Central memory CD8-positive, alpha-beta T cell (primary cell): Measurements from ENCODE around the gene RTRAF.

Source experiments
- ATAC-seq: fragments of 150-1000 bp; cut with Tn5 transposase; replicated peaks from 2 replicates; pipeline ENCODE4 v1.10.0; 2022; ENCODE audit warnings: mild to moderate bottlenecking, moderate FRiP score, moderate number of reproducible peaks; ENCODE audit not compliant: poor library complexity, severe bottlenecking; ENCODE audit errors: extremely low read depth
- DNase-seq, 2 donors: peaks; one replicate each; pipeline ENCODE4 v3.0.0; 2021; ENCODE audit warnings: low spot score in 2 of 2
- H3K27ac Mint-ChIP-seq: one replicate; pipeline ENCODE4 v1.8.0; 2022; ENCODE audit warnings: low read depth, mild to moderate bottlenecking, moderate library complexity, mixed read lengths
- H3K27me3 Mint-ChIP-seq: one replicate; pipeline ENCODE4 v1.8.0; 2022; ENCODE audit warnings: mixed read lengths
- H3K36me3 Mint-ChIP-seq: one replicate; pipeline ENCODE4 v1.8.0; 2022; ENCODE audit warnings: mild to moderate bottlenecking, moderate library complexity, mixed read lengths; ENCODE audit not compliant: insufficient read depth
- H3K4me1 Mint-ChIP-seq: one replicate; pipeline ENCODE4 v1.8.0; 2022; ENCODE audit warnings: mixed read lengths
- H3K4me3 Mint-ChIP-seq: one replicate; pipeline ENCODE4 v1.8.0; 2022; ENCODE audit warnings: mild to moderate bottlenecking, moderate library complexity, mixed read lengths
- H3K9me3 Mint-ChIP-seq: one replicate; pipeline ENCODE4 v1.8.0; 2022; ENCODE audit warnings: mixed read lengths

The RTRAF gene

DNA sequence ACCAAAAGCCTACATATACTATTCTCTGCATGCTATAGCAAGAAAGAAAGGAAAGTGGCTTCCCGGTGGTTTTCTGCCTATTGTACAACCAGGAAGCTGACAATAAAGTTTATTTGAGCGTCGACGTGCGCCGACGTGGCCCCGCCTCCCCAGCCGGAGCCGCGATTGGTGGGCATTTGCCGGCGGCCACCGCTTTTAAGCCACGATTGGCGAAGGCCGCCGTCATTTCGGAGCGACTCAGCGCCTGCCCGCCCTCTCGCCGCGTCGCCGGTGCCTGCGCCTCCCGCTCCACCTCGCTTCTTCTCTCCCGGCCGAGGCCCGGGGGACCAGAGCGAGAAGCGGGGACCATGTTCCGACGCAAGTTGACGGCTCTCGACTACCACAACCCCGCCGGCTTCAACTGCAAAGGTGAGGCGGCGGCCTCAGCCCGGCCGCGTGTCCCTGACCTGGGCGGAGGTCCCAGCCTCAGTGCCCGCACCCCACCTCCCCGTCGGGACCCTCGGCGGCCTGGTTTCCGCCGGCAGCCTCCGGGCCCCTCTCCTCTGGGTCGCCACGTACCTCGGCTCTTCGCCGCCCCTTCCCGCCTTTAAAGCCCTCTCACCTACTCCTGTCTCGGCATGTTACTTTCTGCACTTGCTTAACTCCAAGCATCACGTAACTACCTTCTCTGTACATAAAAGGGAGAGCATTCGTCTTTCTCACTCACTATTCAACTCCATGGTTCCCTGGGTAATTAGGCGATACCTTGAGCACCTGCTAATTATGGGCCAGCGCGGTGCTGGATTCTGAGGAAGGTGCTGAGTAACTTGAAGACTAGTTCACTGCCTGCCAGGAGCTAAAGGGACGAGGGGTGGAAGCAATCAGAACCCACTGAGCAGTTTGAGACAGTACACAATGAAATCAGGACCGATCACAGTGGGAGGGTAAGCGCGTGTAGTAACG is at the start of gene RTRAF:
TSS of gene RTRAF (plus strand) at position 254 of the 942 bp plus-strand sequence. CDS start at position 348, 94 bp downstream.
- Mint-ChIP-seq H3K9me3 (no peaks in the 10 kb centered on the region), H3K36me3 (peaks cover 24% of the 10 kb centered on the region), H3K27me3 (no peaks in the 10 kb centered on the region), H3K4me1 (peaks cover 30% of the 10 kb centered on the region), H3K27ac (peak within 1 kb of the TSS; percentile 85), H3K4me3 (peak within 1 kb of the TSS; percentile 94)
- DNase-seq, result peak; percentile 82 to 86
- ATAC-seq, result peak; percentile 93

DNA sequence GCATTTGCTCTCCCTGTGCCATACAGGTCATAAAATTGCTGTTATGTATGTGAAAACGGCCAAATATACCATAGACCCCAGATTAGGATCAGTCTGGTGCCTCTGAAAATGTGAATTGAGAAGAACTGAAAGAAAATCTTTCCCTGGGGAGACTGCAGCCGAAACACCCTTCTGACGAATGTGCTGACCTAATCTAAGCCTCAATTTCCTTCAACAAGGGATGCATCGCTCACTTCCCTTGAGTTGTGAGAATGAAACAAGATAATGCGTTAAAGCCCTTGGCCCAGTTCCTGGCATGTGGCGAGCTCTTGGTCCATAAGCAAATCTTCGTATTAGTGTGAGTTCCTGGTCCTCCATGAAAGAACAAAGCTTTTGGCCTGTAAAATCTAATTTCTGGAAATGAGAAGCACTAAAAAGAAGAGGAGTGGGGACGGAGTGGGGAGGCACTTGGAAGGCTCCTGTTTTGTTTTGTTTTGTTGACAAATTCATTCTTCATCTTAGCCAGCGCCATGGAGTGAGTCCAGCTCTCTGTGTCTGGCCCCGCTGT is 49.5 kb upstream of the RTRAF start:
- ATAC-seq (no peak), DNase-seq (no peak)
- Mint-ChIP-seq H3K27me3 (no peaks in the 10 kb centered on the region), H3K4me3 (no peak overlapping the region), H3K36me3 (peaks cover 7% of the 10 kb centered on the region), H3K27ac (peak overlapping the region; percentile 52), H3K9me3 (no peaks in the 10 kb centered on the region), H3K4me1 (peaks cover 62% of the 10 kb centered on the region)

DNA sequence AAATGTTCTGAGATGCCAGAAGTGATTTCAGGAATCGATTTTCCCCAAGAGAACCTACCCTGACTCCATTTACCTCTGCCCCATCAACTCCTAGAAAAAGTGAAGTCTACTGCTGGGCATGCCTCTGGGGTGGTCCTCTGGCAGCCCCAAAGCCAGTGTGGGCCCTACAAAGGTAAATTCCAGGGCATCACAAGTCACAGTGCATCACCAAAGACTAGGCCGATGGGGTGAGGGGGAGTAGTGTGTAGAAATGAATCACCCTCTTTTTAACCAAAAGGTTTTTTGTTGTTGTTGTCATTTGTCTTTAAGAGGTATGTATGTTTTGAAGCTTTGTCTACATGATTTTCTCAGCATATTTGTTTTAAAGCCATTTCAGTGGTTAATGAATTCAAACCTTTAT is 46.4 kb upstream of the RTRAF start:
- Mint-ChIP-seq H3K9me3 (no peaks in the 10 kb centered on the region), H3K36me3 (peaks cover 10% of the 10 kb centered on the region), H3K27me3 (no peaks in the 10 kb centered on the region), H3K4me3 (no peak overlapping the region), H3K4me1 (peaks cover 71% of the 10 kb centered on the region), H3K27ac (peak overlapping the region; percentile 63)
- DNase-seq, result no peak
- no peak for ATAC-seq

DNA sequence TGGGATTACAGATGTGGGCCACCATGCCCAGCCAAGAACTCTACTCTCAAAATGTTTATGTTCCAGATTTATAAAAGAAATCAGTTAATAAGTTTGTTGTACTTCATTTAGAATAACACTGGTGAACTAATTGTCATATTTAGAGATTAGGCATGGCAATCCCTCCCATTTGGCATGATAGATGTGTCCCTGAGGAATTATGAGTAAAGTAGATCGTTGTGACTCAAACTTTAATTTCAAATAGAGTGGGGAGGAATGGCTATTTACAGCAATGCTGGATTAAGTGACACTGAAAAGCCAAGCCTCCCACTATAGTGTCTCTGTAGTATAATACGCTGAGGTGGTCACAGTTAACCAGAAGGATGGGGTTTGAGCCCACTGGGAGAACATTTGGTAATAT is 39.3 kb upstream of the RTRAF start:
- no peak overlapping the region for H3K4me3 Mint-ChIP-seq
- DNase-seq (no peak), ATAC-seq (no peak)
- peak overlapping the region; percentile 57 for H3K27ac Mint-ChIP-seq
- peaks cover 77% of the 10 kb centered on the region for H3K4me1 Mint-ChIP-seq
- no peaks in the 10 kb centered on the region for H3K27me3 Mint-ChIP-seq
- peaks cover 57% of the 10 kb centered on the region for H3K36me3 Mint-ChIP-seq
- H3K9me3 Mint-ChIP-seq, result no peaks in the 10 kb centered on the region

DNA sequence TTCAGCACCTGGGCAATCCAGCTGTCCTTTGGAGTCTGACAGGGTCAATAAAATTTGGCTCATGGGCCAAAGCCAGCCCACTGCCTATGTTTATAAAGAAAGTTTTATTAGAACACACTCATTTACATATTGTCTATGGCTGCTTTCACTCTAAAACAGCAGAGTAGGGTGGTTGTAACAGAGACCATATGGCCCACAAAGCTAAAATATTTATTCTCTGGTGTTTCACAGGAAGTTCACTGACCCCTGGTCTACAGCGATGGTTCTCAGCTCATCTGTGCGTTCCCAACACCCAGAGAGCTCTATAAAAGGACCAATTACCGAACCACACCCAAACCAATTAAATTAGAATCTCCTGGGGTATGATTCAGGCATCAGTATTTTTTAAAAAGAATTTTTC is 37.7 kb upstream of the RTRAF start:
- H3K27me3 Mint-ChIP-seq, result no peaks in the 10 kb centered on the region
- peaks cover 55% of the 10 kb centered on the region for H3K36me3 Mint-ChIP-seq
- no peak for ATAC-seq
- no peak overlapping the region for H3K4me3 Mint-ChIP-seq
- peaks cover 65% of the 10 kb centered on the region for H3K4me1 Mint-ChIP-seq
- DNase-seq, result no peak
- peak overlapping the region; percentile 62 for H3K27ac Mint-ChIP-seq
- no peaks in the 10 kb centered on the region for H3K9me3 Mint-ChIP-seq

DNA sequence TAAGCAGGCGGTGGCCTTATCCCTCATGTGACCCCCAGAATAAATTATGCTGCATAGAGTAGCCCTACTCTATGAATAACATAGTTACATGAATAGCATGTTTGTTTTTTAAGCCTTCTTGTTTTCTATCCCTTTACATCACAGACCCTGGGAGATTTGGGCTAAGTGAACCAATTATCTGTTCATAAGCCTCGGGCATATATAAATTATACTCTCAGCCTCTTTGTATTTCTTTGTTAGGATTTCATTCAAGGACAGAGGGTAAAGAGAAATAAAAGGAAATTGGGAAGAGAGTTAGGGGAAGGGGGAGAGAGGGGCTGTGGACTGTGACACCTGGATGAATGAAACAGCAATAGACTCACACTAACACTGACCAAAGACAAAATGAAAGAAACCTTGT is 35.3 kb upstream of the RTRAF start:
- H3K4me3 Mint-ChIP-seq, result no peak overlapping the region

DNA sequence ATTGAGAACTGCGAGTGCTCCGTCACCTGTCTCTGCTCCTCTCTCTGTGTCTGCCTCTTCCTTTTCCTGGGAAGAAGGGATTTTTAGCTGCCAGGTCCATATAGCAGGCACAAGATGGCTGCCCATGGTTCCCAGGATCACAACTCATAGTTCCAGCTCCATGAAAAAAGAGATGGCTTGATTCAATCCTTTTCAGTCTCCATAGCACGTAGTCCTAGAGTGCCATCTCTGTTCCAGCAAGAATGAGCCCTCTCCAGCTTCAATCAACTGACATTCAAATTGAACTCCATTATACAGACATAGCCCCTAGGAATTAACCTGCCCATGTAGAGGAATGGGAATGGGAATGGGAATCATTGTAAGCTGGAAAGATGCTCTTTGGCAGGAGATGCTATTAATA is 34.7 kb upstream of the RTRAF start:
- Mint-ChIP-seq H3K4me1 (peaks cover 74% of the 10 kb centered on the region), H3K36me3 (peaks cover 73% of the 10 kb centered on the region), H3K9me3 (peaks cover 15% of the 10 kb centered on the region), H3K27ac (peak overlapping the region; percentile 36), H3K4me3 (no peak overlapping the region), H3K27me3 (no peaks in the 10 kb centered on the region)
- ATAC-seq (no peak), DNase-seq (no peak)

More for the DNA sequence above, 35.3 kb upstream of the RTRAF start:
- peaks cover 71% of the 10 kb centered on the region for H3K36me3 Mint-ChIP-seq
- peaks cover 72% of the 10 kb centered on the region for H3K4me1 Mint-ChIP-seq
- no peak for ATAC-seq
- peaks cover 9% of the 10 kb centered on the region for H3K9me3 Mint-ChIP-seq
- no peaks in the 10 kb centered on the region for H3K27me3 Mint-ChIP-seq
- no peak for DNase-seq
- H3K27ac Mint-ChIP-seq, result peak overlapping the region; percentile 3

DNA sequence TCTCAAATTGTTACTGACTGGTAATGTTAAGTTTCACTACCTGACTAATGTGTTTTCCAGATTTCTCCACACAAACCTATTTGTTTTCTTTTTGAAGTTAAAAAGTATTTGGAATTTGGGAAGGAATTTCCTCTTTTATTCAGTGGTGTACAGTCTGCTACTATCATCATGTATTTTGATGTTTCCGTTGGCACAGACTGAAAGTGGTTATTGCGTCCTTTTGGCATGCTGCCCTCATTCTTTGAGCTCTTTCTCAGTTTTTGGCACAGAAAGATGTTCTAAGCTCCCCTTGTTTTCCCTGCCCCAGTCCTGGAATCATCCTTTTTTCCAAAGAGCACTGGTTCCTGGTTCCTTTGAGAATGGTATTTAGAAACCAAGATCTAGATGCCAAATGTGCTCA is 31.4 kb upstream of the RTRAF start:
- Mint-ChIP-seq H3K36me3 (peaks cover 65% of the 10 kb centered on the region), H3K4me1 (peaks cover 78% of the 10 kb centered on the region), H3K9me3 (peaks cover 21% of the 10 kb centered on the region), H3K4me3 (no peak overlapping the region), H3K27ac (peak overlapping the region; percentile 77), H3K27me3 (no peaks in the 10 kb centered on the region)
- DNase-seq (no peak), ATAC-seq (no peak)

DNA sequence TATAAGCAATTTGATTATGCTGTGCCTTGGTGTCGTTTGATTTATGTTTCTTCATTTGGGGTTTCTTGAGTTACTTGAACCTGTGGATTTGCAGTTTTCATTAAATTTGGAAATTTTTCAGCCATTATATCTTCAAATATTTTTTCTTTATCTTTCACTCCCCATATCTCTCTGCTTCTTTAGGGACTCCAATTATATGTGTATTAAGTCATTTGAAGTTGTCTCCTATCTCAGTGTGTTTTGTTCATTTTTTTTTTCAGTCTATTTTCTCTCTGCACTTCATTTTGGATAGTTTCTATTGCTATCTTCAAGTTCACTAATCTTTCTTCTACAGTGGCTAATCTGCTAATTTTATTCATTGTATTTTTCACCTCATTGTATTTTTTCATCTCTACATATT is 29.4 kb upstream of the RTRAF start:
- DNase-seq, result no peak
- Mint-ChIP-seq H3K27me3 (no peaks in the 10 kb centered on the region), H3K4me1 (peaks cover 73% of the 10 kb centered on the region), H3K9me3 (peaks cover 21% of the 10 kb centered on the region), H3K27ac (peak overlapping the region; percentile 77), H3K4me3 (no peak overlapping the region), H3K36me3 (peaks cover 59% of the 10 kb centered on the region)
- no peak for ATAC-seq

DNA sequence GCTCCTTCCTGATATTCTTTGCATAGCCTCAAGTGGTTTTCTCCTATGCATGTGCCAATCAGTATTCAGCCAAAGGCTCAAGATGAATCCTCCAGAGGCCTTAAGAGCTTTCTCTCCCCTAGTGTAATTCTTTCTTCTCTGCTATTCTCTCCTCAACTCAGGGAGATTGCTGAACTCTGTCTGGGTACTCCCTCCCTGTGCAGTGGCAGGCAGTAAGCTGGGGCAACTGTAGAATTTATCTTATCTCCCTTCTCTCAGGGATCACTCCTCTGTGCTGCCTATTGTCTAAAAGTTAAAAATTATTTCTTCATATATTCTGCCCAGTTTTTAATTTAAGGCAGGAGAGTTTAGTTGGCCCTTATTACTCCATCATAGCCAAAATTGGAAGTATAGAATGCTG is 28.5 kb upstream of the RTRAF start:
- Mint-ChIP-seq H3K4me1 (peaks cover 68% of the 10 kb centered on the region), H3K4me3 (no peak overlapping the region), H3K27ac (peak overlapping the region; percentile 77), H3K36me3 (peaks cover 62% of the 10 kb centered on the region), H3K9me3 (peaks cover 21% of the 10 kb centered on the region), H3K27me3 (no peaks in the 10 kb centered on the region)
- DNase-seq, result no peak
- no peak for ATAC-seq

DNA sequence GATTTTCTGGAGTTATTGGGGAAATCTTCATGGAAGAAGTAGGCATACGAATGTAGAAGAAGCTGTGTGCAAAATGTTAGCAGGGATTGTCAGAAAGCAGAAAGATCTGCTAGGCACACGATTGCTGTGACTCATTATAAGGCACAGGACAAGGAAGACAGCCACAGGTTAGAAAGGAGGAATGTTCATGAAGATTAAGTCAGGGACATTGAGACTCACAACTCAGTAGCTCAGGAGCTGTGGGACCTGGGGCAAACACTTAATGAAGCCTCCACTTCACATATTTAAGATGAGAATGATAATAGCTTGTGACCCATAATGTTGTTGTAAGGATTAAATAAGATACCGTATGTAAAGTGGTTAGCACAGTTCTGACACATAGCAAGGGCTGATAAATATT is 26.6 kb upstream of the RTRAF start:
- no peak overlapping the region for H3K4me3 Mint-ChIP-seq
- H3K9me3 Mint-ChIP-seq, result peaks cover 21% of the 10 kb centered on the region
- ATAC-seq (no peak), DNase-seq (no peak)
- peak overlapping the region; percentile 77 for H3K27ac Mint-ChIP-seq
- H3K4me1 Mint-ChIP-seq, result peaks cover 59% of the 10 kb centered on the region
- H3K27me3 Mint-ChIP-seq, result no peaks in the 10 kb centered on the region
- H3K36me3 Mint-ChIP-seq, result peaks cover 61% of the 10 kb centered on the region

DNA sequence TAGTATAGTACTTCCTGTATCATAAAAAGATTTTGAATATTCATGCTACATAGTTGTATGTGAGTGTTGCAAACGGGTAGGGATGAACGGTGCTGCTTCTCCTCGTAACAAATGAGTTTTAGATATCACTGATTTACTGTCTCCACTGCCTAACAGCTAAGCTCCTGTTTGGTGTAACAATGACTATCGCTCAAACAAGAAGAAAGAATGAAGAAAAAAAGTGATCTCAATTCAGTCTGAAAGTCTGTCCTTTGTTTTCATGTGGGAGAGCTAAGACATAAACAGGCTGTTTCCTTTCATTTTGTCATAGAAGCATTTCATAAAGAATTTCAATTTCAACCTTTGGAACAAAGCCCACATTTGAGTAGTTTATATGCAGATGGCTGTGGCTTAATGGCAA is 26.1 kb upstream of the RTRAF start:
- no peaks in the 10 kb centered on the region for H3K27me3 Mint-ChIP-seq
- peaks cover 63% of the 10 kb centered on the region for H3K36me3 Mint-ChIP-seq
- peaks cover 19% of the 10 kb centered on the region for H3K9me3 Mint-ChIP-seq
- peaks cover 57% of the 10 kb centered on the region for H3K4me1 Mint-ChIP-seq
- no peak overlapping the region for H3K4me3 Mint-ChIP-seq
- DNase-seq (no peak), ATAC-seq (no peak)
- H3K27ac Mint-ChIP-seq, result peak overlapping the region; percentile 77

DNA sequence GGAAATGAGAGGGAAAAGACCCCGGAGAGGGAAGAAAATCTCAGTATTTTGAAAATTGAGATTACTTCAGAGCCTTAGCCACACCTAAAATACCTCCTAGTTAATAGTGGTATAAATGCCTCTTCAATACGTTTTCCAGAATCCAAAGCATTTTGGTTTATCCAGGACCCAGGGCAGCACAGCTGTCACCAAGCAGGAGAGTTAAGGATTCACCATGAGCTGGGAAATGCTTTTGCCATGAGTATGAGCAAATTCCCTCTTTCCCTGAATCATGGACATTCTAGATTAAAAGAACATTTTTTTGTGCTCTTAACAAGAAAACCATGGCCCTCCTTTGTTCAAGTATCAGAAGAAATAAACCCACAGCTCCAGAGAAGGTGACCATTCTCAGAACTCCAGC is 21.8 kb upstream of the RTRAF start:
- H3K9me3 Mint-ChIP-seq, result no peaks in the 10 kb centered on the region
- no peak for ATAC-seq
- H3K27ac Mint-ChIP-seq, result no peak overlapping the region
- no peak for DNase-seq
- H3K27me3 Mint-ChIP-seq, result no peaks in the 10 kb centered on the region
- H3K36me3 Mint-ChIP-seq, result peaks cover 33% of the 10 kb centered on the region
- no peak overlapping the region for H3K4me3 Mint-ChIP-seq
- H3K4me1 Mint-ChIP-seq, result peaks cover 26% of the 10 kb centered on the region
